Liver (tissue), 9 donors: ENCODE results near the gene NKX1-1. TPM values are rescaled to one million over a fixed set of nuclear protein-coding genes. Genes with fewer than 3 reads are reported as not detected.

ENCODE experiments used
- DNase-seq: peaks from one replicate; pipeline ENCODE4 v3.0.0-alpha.2; 2017; ENCODE audit warnings: low spot score
- H3K27ac ChIP-seq, 2 donors: one replicate each; pipeline ENCODE4 v1.7.0; 2013; ENCODE audit warnings: inconsistent platforms in 2 of 2, low read length in 2 of 2, control low read depth in 1 of 2, low read depth in 1 of 2, mild to moderate bottlenecking in 1 of 2
- H3K27me3 ChIP-seq, 4 donors: one replicate each; pipeline versions ENCODE4 v1.6.1 to v1.7.0; 2013; ENCODE audit warnings: low read length in 3 of 4, inconsistent platforms in 1 of 4, mild to moderate bottlenecking in 1 of 4, moderate library complexity in 1 of 4; ENCODE audit not compliant: control insufficient read depth in 4 of 4, insufficient read depth in 4 of 4
- H3K36me3 ChIP-seq, 4 donors: one replicate each; pipeline versions ENCODE4 v1.6.1 to v1.7.0; 2013; ENCODE audit warnings: low read length in 3 of 4, mild to moderate bottlenecking in 3 of 4, low read depth in 1 of 4, moderate library complexity in 1 of 4; ENCODE audit not compliant: control insufficient read depth in 4 of 4, insufficient read depth in 3 of 4
- H3K4me1 ChIP-seq, 4 donors: one replicate each; pipeline versions ENCODE4 v1.6.1 to v1.7.0; 2013; ENCODE audit warnings: low read length in 3 of 4, mild to moderate bottlenecking in 3 of 4, moderate library complexity in 1 of 4; ENCODE audit not compliant: control insufficient read depth in 4 of 4, insufficient read depth in 4 of 4
- H3K4me3 ChIP-seq, 3 donors: one replicate each; pipeline versions ENCODE4 v1.6.1 to v1.7.0; 2013; ENCODE audit warnings: low read length in 3 of 3, control low read depth in 1 of 3, low read depth in 1 of 3, mild to moderate bottlenecking in 1 of 3
- H3K9ac ChIP-seq, 2 donors: one replicate each; pipeline ENCODE4 v1.7.0; 2013; ENCODE audit warnings: low read length in 2 of 2, mild to moderate bottlenecking in 2 of 2, moderate library complexity in 2 of 2, control low read depth in 1 of 2, low read depth in 1 of 2
- H3K9me3 ChIP-seq, 4 donors: one replicate each; pipeline versions ENCODE4 v1.6.1 to v1.7.0; 2013; ENCODE audit warnings: low read length in 3 of 4; ENCODE audit not compliant: control insufficient read depth in 4 of 4
- EGR1 ChIP-seq, 2 donors: IDR thresholded peaks; 2 replicates each; pipeline ENCODE4 v1.6.1; 2016 to 2018; ENCODE audit warnings: antibody characterized with exemption in 2 of 2, low read depth in 2 of 2
- FOXA1 ChIP-seq: IDR thresholded peaks from 2 replicates; pipeline ENCODE4 v1.6.1; 2016; ENCODE audit warnings: antibody characterized with exemption
- FOXA2 ChIP-seq: IDR thresholded peaks from 2 replicates; pipeline ENCODE4 v1.6.1; 2016; ENCODE audit warnings: antibody characterized with exemption
- GABPA ChIP-seq, 2 donors: IDR thresholded peaks in 1 of 2; conservative IDR thresholded peaks in 1 of 2; 2 replicates each; pipeline ENCODE4 v1.6.1; 2016; ENCODE audit warnings: antibody characterized with exemption in 2 of 2, mild to moderate bottlenecking in 1 of 2, moderate library complexity in 1 of 2
- HNF4A ChIP-seq, 2 donors: conservative IDR thresholded peaks; 2 replicates each; pipeline ENCODE4 v1.6.1; 2016; ENCODE audit warnings: antibody characterized with exemption in 2 of 2, mild to moderate bottlenecking in 2 of 2
- HNF4G ChIP-seq: IDR thresholded peaks from 2 replicates; pipeline ENCODE4 v1.6.1; 2016; ENCODE audit warnings: antibody characterized with exemption
- JUND ChIP-seq, 2 donors: IDR thresholded peaks; 2 replicates each; pipeline ENCODE4 v1.6.1; 2016; ENCODE audit warnings: antibody characterized with exemption in 2 of 2
- NR2F2 ChIP-seq: IDR thresholded peaks from 2 replicates; pipeline ENCODE4 v1.6.1; 2016; ENCODE audit warnings: antibody characterized with exemption
- RAD21 ChIP-seq, 2 donors: IDR thresholded peaks; 2 replicates each; pipeline ENCODE4 v1.6.1; 2016; ENCODE audit warnings: antibody characterized with exemption in 2 of 2, mild to moderate bottlenecking in 2 of 2
- RXRA ChIP-seq, 2 donors: IDR thresholded peaks; 2 replicates each; pipeline ENCODE4 v1.6.1; 2017 to 2018; ENCODE audit warnings: antibody characterized with exemption in 2 of 2, mild to moderate bottlenecking in 1 of 2
- SP1 ChIP-seq: IDR thresholded peaks from 2 replicates; pipeline ENCODE4 v1.6.1; 2018; ENCODE audit warnings: antibody characterized with exemption, mild to moderate bottlenecking
- TAF1 ChIP-seq: conservative IDR thresholded peaks from 2 replicates; pipeline ENCODE4 v1.6.1; 2016; ENCODE audit warnings: antibody characterized with exemption, mild to moderate bottlenecking
- YY1 ChIP-seq: IDR thresholded peaks from 2 replicates; pipeline ENCODE4 v1.6.1; 2016; ENCODE audit warnings: antibody characterized with exemption, mild to moderate bottlenecking
- WGBS: extraction: QIAGEN DNeasy Blood & Tissue Kit; methylation state at CpG from one replicate; pipeline ENCODE4 v1.1.7; 2013; 5-methylcytosine and 5-hydroxymethylcytosine counted together
- polyA plus RNA-seq, 2 donors: library from polyadenylated mRNA; stranded (reverse) in 1 of 2; unstranded in 1 of 2; fragments of 200-250 nt in 1 of 2; fragments of >200 nt in 1 of 2; fragmentation: Nextera tagmentation in 1 of 2; extraction: Ambion mirVana in 1 of 2; gene quantifications; one replicate each; pipeline versions ENCODE4 v1.2.1 to v1.2.3, GENCODE V29; 2013 to 2015
- total RNA-seq, 2 donors: library from RNA; depleted of rRNA; stranded (reverse); fragments of >200 nt; gene quantifications; one replicate each; pipeline ENCODE4 v1.2.3, GENCODE V29; 2014
- TF ChIP-seq, protein P1 (sequence below): fragments of 150-350 bp; IDR thresholded peaks from 2 replicates; pipeline ENCODE4 v1.5.1; 2017; ENCODE audit warnings: improper control_type of control experiment, low read depth, low read length; ENCODE audit not compliant: missing input control
- TF ChIP-seq, protein P2 (sequence below): IDR thresholded peaks from 2 replicates; pipeline ENCODE4 v1.6.1; 2016; ENCODE audit warnings: antibody characterized with exemption, mild to moderate bottlenecking
- TF ChIP-seq, protein P3 (sequence below): IDR thresholded peaks from 2 replicates; pipeline ENCODE4 v1.6.1; 2016; ENCODE audit warnings: antibody characterized with exemption
- TF ChIP-seq, protein P4 (sequence below): IDR thresholded peaks from 2 replicates; pipeline ENCODE4 v1.6.1; 2016; ENCODE audit warnings: antibody characterized with exemption
- TF ChIP-seq, protein P5 (sequence below): IDR thresholded peaks from 2 replicates; pipeline ENCODE4 v1.6.1; 2016; ENCODE audit warnings: antibody characterized with exemption
- donor health status: healthy.
- donor health status: healthy.
- donor health status: healthy.
- donor health status: healthy.
- donor health status: healthy.

Gene NKX1-1
- total and polyA plus RNA-seq, 4 donors = not detected

DNA sequence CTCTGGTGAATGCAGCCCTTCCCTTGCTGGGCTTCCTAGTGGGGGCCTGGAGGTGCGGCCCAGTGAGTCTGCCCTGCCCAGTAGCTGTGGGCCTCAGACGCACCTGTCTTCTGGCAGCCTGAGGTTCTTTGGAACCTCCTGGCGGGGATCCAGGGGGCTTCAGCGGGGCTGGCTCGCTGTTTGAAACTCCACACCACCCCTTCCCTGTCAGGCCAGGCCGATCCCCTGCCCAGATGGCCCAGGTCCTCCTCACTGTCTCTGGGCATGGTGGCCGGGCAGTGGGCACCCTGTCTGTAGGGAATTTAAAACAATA is 10.7 kb upstream of the NKX1-1 start:
- no peak overlapping the region for H3K27ac ChIP-seq
- H3K9me3 ChIP-seq = no peaks in the 10 kb centered on the region
- peaks cover 2 to 14% (median 9%) of the 10 kb centered on the region in 4 donors for H3K27me3 ChIP-seq
- no peaks in the 10 kb centered on the region for H3K4me1 ChIP-seq
- no peak overlapping the region for H3K4me3 ChIP-seq
- no peaks in the 10 kb centered on the region for H3K36me3 ChIP-seq
- no peak for TF ChIP-seq NR2F2
- TF ChIP-seq TAF1 = no peak
- TF ChIP-seq, protein P1, sequence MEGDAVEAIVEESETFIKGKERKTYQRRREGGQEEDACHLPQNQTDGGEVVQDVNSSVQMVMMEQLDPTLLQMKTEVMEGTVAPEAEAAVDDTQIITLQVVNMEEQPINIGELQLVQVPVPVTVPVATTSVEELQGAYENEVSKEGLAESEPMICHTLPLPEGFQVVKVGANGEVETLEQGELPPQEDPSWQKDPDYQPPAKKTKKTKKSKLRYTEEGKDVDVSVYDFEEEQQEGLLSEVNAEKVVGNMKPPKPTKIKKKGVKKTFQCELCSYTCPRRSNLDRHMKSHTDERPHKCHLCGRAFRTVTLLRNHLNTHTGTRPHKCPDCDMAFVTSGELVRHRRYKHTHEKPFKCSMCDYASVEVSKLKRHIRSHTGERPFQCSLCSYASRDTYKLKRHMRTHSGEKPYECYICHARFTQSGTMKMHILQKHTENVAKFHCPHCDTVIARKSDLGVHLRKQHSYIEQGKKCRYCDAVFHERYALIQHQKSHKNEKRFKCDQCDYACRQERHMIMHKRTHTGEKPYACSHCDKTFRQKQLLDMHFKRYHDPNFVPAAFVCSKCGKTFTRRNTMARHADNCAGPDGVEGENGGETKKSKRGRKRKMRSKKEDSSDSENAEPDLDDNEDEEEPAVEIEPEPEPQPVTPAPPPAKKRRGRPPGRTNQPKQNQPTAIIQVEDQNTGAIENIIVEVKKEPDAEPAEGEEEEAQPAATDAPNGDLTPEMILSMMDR = no peak
- TF ChIP-seq, protein P2, sequence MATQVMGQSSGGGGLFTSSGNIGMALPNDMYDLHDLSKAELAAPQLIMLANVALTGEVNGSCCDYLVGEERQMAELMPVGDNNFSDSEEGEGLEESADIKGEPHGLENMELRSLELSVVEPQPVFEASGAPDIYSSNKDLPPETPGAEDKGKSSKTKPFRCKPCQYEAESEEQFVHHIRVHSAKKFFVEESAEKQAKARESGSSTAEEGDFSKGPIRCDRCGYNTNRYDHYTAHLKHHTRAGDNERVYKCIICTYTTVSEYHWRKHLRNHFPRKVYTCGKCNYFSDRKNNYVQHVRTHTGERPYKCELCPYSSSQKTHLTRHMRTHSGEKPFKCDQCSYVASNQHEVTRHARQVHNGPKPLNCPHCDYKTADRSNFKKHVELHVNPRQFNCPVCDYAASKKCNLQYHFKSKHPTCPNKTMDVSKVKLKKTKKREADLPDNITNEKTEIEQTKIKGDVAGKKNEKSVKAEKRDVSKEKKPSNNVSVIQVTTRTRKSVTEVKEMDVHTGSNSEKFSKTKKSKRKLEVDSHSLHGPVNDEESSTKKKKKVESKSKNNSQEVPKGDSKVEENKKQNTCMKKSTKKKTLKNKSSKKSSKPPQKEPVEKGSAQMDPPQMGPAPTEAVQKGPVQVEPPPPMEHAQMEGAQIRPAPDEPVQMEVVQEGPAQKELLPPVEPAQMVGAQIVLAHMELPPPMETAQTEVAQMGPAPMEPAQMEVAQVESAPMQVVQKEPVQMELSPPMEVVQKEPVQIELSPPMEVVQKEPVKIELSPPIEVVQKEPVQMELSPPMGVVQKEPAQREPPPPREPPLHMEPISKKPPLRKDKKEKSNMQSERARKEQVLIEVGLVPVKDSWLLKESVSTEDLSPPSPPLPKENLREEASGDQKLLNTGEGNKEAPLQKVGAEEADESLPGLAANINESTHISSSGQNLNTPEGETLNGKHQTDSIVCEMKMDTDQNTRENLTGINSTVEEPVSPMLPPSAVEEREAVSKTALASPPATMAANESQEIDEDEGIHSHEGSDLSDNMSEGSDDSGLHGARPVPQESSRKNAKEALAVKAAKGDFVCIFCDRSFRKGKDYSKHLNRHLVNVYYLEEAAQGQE = no peak
- TF ChIP-seq, protein P3, sequence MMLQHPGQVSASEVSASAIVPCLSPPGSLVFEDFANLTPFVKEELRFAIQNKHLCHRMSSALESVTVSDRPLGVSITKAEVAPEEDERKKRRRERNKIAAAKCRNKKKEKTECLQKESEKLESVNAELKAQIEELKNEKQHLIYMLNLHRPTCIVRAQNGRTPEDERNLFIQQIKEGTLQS = no peak
- TF ChIP-seq FOXA1 = no peak
- TF ChIP-seq GABPA (IDR thresholded peaks at IDR 0.05 in 1 of 2, conservative IDR thresholded peaks at IDR 0.05 in 1 of 2) = no peak
- no peak for TF ChIP-seq FOXA2
- TF ChIP-seq, protein P4, sequence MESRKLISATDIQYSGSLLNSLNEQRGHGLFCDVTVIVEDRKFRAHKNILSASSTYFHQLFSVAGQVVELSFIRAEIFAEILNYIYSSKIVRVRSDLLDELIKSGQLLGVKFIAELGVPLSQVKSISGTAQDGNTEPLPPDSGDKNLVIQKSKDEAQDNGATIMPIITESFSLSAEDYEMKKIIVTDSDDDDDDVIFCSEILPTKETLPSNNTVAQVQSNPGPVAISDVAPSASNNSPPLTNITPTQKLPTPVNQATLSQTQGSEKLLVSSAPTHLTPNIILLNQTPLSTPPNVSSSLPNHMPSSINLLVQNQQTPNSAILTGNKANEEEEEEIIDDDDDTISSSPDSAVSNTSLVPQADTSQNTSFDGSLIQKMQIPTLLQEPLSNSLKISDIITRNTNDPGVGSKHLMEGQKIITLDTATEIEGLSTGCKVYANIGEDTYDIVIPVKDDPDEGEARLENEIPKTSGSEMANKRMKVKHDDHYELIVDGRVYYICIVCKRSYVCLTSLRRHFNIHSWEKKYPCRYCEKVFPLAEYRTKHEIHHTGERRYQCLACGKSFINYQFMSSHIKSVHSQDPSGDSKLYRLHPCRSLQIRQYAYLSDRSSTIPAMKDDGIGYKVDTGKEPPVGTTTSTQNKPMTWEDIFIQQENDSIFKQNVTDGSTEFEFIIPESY = no peak
- TF ChIP-seq YY1 = no peak
- no peak for TF ChIP-seq HNF4G
- no peak for TF ChIP-seq RXRA (IDR thresholded peaks at IDR 0.05)
- no peak for TF ChIP-seq HNF4A (conservative IDR thresholded peaks at IDR 0.05)
- no peak for TF ChIP-seq SP1
- no peak for TF ChIP-seq RAD21 (IDR thresholded peaks at IDR 0.05)
- TF ChIP-seq, protein P5, sequence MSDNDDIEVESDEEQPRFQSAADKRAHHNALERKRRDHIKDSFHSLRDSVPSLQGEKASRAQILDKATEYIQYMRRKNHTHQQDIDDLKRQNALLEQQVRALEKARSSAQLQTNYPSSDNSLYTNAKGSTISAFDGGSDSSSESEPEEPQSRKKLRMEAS = no peak
- no peak for TF ChIP-seq JUND (IDR thresholded peaks at IDR 0.05)
- no peak for TF ChIP-seq EGR1 (IDR thresholded peaks at IDR 0.05; ENCODE audit: low read depth in 2 of 2)
- no peak overlapping the region for H3K9ac ChIP-seq
- 68% methylated on average over 7 of the region's 7 CpGs for WGBS
- DNase-seq = peak; percentile 30
